Endothelial cell of umbilical vein (primary cell): ENCODE measurements around the gene COL4A1. TPM values are rescaled to one million over a fixed set of nuclear protein-coding genes. Genes with fewer than 3 reads are reported as not detected.

Experiments used
- BruUV-seq: library from RNA; stranded (reverse); fragments of 400-500 nt; replicated peaks from 2 replicates; lab custom pipeline; 2021; lab: Mats Ljungman, UMichigan
- CTCF ChIA-PET: fragments of 300-600, 350-600 bp; sonication (Branson Sonifier 250); formaldehyde crosslinking; loops from one replicate; lab custom pipeline; 2021; ENCODE audit warnings: antibody characterized with exemption, inconsistent platforms; lab: Charles Lee
- POLR2A ChIA-PET: fragments of 300-600, 350-600 bp; sonication (Branson Sonifier 250); formaldehyde crosslinking; loops from one replicate; lab custom pipeline; 2021; ENCODE audit warnings: antibody characterized with exemption, inconsistent platforms; lab: Charles Lee
- DNase-seq: peaks from one replicate; pipeline ENCODE4 v3.0.0-alpha.2; 2011; ENCODE audit warnings: low read depth, low spot score
- FAIRE-seq: peaks from 2 replicates; lab custom pipeline; 2011; peaks lifted over from hg19 to GRCh38; lab: Jason Lieb, UNC
- H2AFZ ChIP-seq: 2 replicates; pipeline ENCODE4 v1.6.0; 2012; ENCODE audit warnings: low read depth, low read length, control low read depth, inconsistent platforms
- H3K27ac ChIP-seq: 2 replicates; pipeline ENCODE4 v1.5.1; 2011; ENCODE audit warnings: low read depth, mild to moderate bottlenecking, control low read depth, low read length, moderate library complexity; ENCODE audit not compliant: insufficient read depth
- H3K27me3 ChIP-seq, 2 experiments: 2 replicates each; pipeline versions ENCODE4 v1.6.0 to v1.6.1; 2011; ENCODE audit warnings: low read length in 2 of 2, mixed read lengths in 1 of 2; ENCODE audit not compliant: control insufficient read depth in 2 of 2, insufficient read depth in 2 of 2
- H3K36me3 ChIP-seq, 2 experiments: 2 replicates in 1 of 2; 3 replicates in 1 of 2; pipeline ENCODE4 v1.5.1; 2011; ENCODE audit warnings: low read length in 2 of 2, mild to moderate bottlenecking in 1 of 2, moderate library complexity in 1 of 2; ENCODE audit not compliant: control insufficient read depth in 2 of 2, insufficient read depth in 2 of 2; ENCODE audit errors: extremely low read depth in 1 of 2
- H3K4me1 ChIP-seq: 3 replicates; pipeline ENCODE4 v1.5.1; 2011; ENCODE audit warnings: mild to moderate bottlenecking, low read length; ENCODE audit not compliant: control insufficient read depth, insufficient read depth; ENCODE audit errors: extremely low read depth
- H3K4me2 ChIP-seq: 2 replicates; pipeline ENCODE4 v1.6.1; 2011; ENCODE audit warnings: low read length, control low read depth, mixed read lengths; ENCODE audit not compliant: insufficient read depth
- H3K4me3 ChIP-seq, 3 experiments: fragments of 200-600 bp in 1 of 3; sonication (generic), shearing (Covaris generic) in 1 of 3; replicated peaks in 1 of 3; 2 replicates each; pipeline ENCODE4 v1.5.1; 2011 to 2016; ENCODE audit warnings: control low read depth in 3 of 3, low read length in 3 of 3, mild to moderate bottlenecking in 2 of 3, inconsistent platforms in 1 of 3, low read depth in 1 of 3, moderate library complexity in 1 of 3; ENCODE audit not compliant: insufficient read depth in 1 of 3
- H3K79me2 ChIP-seq: 2 replicates; pipeline ENCODE4 v1.6.0; 2012; ENCODE audit warnings: low read length, inconsistent platforms; ENCODE audit not compliant: control insufficient read depth, insufficient read depth
- H3K9ac ChIP-seq: replicated peaks from 2 replicates; pipeline ENCODE3; 2011; ENCODE audit warnings: low read length, control low read depth; ENCODE audit not compliant: insufficient read depth; ENCODE audit errors: extremely low read depth
- H3K9me1 ChIP-seq: replicated peaks from 3 replicates; pipeline ENCODE4 v1.6.0; 2011; ENCODE audit warnings: mild to moderate bottlenecking, low read length; ENCODE audit not compliant: control insufficient read depth, insufficient read depth; ENCODE audit errors: extremely low read depth
- H3K9me3 ChIP-seq: replicated peaks from 2 replicates; pipeline ENCODE4 v1.5.1; 2012; ENCODE audit warnings: low read length, inconsistent platforms; ENCODE audit not compliant: control insufficient read depth, insufficient read depth
- H4K20me1 ChIP-seq: replicated peaks from 2 replicates; pipeline ENCODE3; 2011; ENCODE audit warnings: mild to moderate bottlenecking, low read length; ENCODE audit not compliant: control insufficient read depth, insufficient read depth; ENCODE audit errors: extremely low read depth
- EZH2 ChIP-seq: IDR thresholded peaks from 2 replicates; pipeline ENCODE4 v1.6.1; 2012; ENCODE audit warnings: borderline replicate concordance, low read depth, mild to moderate bottlenecking, moderate library complexity, low read length, inconsistent platforms; ENCODE audit not compliant: severe bottlenecking
- FOS ChIP-seq: IDR thresholded peaks from 2 replicates; pipeline ENCODE4 v1.6.1; 2011; ENCODE audit warnings: mild to moderate bottlenecking, low read length, moderate library complexity, borderline replicate concordance; ENCODE audit not compliant: insufficient read depth
- GATA2 ChIP-seq: IDR thresholded peaks from 2 replicates; pipeline ENCODE4 v1.7.0; 2011; ENCODE audit warnings: low read depth, mild to moderate bottlenecking, moderate library complexity, mixed read lengths, low read length; ENCODE audit not compliant: insufficient read length, insufficient read depth
- JUN ChIP-seq: IDR thresholded peaks from 2 replicates; pipeline ENCODE4 v1.6.1; 2011; ENCODE audit warnings: borderline replicate concordance, low read depth; ENCODE audit not compliant: insufficient read length, insufficient read depth
- MYC ChIP-seq: IDR thresholded peaks from one replicate; pipeline ENCODE4 v1.6.1; 2011; ENCODE audit warnings: mild to moderate bottlenecking, low read depth, low read length
- POLR2A ChIP-seq: IDR thresholded peaks from 2 replicates; pipeline ENCODE4 v1.6.1; 2012; ENCODE audit warnings: low read depth, mild to moderate bottlenecking, control low read depth, low read length
- POLR2AphosphoS5 ChIP-seq: IDR thresholded peaks from 2 replicates; pipeline ENCODE4 v1.6.1; 2012; ENCODE audit warnings: low read depth, mild to moderate bottlenecking, control low read depth, low read length, moderate library complexity; ENCODE audit not compliant: insufficient read depth
- dilution Hi-C: fragments of 300-500 bp; cut with MboI; formaldehyde crosslinking; loops from one replicate; pipeline ENCODE4 v1.15.0; 2019; ENCODE audit warnings: low sequenced_read_pairs; ENCODE audit not compliant: extremely low pct_ligation_motif_present
- intact Hi-C: fragments of 100-400 bp; cut with micrococcal nuclease; formaldehyde crosslinking; loops from one replicate; pipeline ENCODE4 v1.10.0; 2022
- polyA plus RNA-seq, 4 experiments: library from polyadenylated mRNA; depleted of rRNA in 3 of 4; stranded (reverse) in 3 of 4; unstranded in 1 of 4; fragments of >200 nt; gene quantifications; 2 replicates each; pipeline versions ENCODE4 v1.2.1 to v1.2.3, GENCODE V29; 2011 to 2012; ENCODE audit warnings: missing spikeins in 1 of 4
- total RNA-seq: library from RNA; stranded (reverse); gene quantifications from 2 replicates; pipeline ENCODE4 v1.2.3, GENCODE V29; 2021
- TF ChIP-seq, protein P1 (sequence below), 2 donors: IDR thresholded peaks; 1 replicate in 1 of 2; 2 replicates in 1 of 2; pipeline ENCODE4 v1.5.1; 2011; ENCODE audit warnings: low read length in 2 of 2, mild to moderate bottlenecking in 2 of 2, moderate library complexity in 2 of 2, control low read depth in 1 of 2, inconsistent platforms in 1 of 2, low read depth in 1 of 2; ENCODE audit not compliant: insufficient read depth in 1 of 2; ENCODE audit errors: extremely low read depth in 1 of 2
- TF ChIP-seq, protein P2 (sequence below): IDR thresholded peaks from 2 replicates; pipeline ENCODE4 v1.6.1; 2011; ENCODE audit not compliant: insufficient read depth, insufficient read length

Gene COL4A1
- total and polyA plus RNA-seq, 2 donors (not counting 3 experiments of a cell fraction or from before 2014, with no cell fraction given), result 384 to 1,119 TPM

DNA sequence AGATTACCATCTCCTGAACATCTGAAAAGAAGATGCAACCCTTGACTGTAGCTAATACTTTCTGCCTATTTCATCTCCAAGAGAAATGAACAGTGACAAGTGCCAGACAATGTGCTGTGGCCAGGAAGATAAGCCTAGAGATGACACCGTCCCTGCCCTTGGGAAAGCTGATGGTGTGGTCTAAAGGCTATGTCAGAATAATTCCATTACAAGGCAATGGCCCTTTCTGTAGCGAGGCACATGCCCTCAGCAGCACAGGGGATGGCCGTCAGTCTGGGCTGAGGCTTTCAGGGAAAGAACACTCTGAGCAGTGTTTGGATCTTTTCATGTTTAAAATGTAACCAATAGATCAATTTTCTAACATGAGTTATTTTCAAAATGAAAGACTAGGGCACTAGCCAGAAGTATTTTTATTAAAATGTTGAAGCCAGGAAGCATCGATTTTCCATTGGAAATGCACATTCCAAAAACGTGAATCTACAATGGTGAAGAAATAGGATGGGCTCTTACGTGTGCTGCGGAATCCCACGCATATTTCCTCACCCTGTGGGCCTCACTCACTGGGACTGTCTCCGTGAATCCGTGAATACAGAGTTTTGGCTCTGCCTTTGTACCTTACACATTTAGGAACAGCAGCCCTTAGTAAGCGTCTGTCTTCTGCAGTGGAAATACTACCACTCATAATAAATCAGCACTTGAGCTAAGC is 22.0 kb downstream of the COL4A1 start:
- CTCF ChIA-PET, result interaction anchor here (0.8 kb wide), 1 partner anchor 21 kb away, joined by 3 read pairs; no protein-coding TSS in a partner anchor
- DNase-seq, result no peak
- TF ChIP-seq GATA2, result no peak
- TF ChIP-seq, protein P1, sequence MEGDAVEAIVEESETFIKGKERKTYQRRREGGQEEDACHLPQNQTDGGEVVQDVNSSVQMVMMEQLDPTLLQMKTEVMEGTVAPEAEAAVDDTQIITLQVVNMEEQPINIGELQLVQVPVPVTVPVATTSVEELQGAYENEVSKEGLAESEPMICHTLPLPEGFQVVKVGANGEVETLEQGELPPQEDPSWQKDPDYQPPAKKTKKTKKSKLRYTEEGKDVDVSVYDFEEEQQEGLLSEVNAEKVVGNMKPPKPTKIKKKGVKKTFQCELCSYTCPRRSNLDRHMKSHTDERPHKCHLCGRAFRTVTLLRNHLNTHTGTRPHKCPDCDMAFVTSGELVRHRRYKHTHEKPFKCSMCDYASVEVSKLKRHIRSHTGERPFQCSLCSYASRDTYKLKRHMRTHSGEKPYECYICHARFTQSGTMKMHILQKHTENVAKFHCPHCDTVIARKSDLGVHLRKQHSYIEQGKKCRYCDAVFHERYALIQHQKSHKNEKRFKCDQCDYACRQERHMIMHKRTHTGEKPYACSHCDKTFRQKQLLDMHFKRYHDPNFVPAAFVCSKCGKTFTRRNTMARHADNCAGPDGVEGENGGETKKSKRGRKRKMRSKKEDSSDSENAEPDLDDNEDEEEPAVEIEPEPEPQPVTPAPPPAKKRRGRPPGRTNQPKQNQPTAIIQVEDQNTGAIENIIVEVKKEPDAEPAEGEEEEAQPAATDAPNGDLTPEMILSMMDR (IDR thresholded peaks at IDR 0.05; ENCODE audit: extremely low read depth in 1 of 2, insufficient read depth in 1 of 2, low read depth in 1 of 2, low read length in 2 of 2), result no peak
- no peak for TF ChIP-seq JUN
- no peak for TF ChIP-seq POLR2A
- no peak for TF ChIP-seq EZH2
- TF ChIP-seq, protein P2, sequence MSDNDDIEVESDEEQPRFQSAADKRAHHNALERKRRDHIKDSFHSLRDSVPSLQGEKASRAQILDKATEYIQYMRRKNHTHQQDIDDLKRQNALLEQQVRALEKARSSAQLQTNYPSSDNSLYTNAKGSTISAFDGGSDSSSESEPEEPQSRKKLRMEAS, result no peak
- TF ChIP-seq FOS, result no peak
- TF ChIP-seq POLR2AphosphoS5, result no peak
- no peak for TF ChIP-seq MYC
- H3K9me3 ChIP-seq, result no peaks in the 10 kb centered on the region
- no peaks in the 10 kb centered on the region for H3K9me1 ChIP-seq
- FAIRE-seq, result peak; percentile 21
- H3K9ac ChIP-seq, result no peak overlapping the region
- no peaks in the 10 kb centered on the region for H3K4me1 ChIP-seq
- no peaks in the 10 kb centered on the region for H3K27me3 ChIP-seq
- BruUV-seq, result no TSS peak
- H3K4me2 ChIP-seq, result no peak overlapping the region
- H3K79me2 ChIP-seq, result peaks cover 22% of the 10 kb centered on the region
- POLR2A ChIA-PET, result no interaction called here
- dilution Hi-C loops, result no loop called here
- intact Hi-C loops, result no loop called here
- H3K4me3 ChIP-seq, result no peak overlapping the region
- H4K20me1 ChIP-seq, result peaks cover 2% of the 10 kb centered on the region
- H3K36me3 ChIP-seq, result peaks cover 7 to 10% of the 10 kb centered on the region in 2 experiments
- H3K27ac ChIP-seq, result no peak overlapping the region
- no peak overlapping the region for H2AFZ ChIP-seq
